HepG2 (cell line): Measurements from ENCODE around the gene SPRYD4. TPM values are rescaled to one million over a fixed set of nuclear protein-coding genes. Genes with fewer than 3 reads are reported as not detected.

ENCODE experiments used
- CEBPB ChIP-seq: IDR thresholded peaks from 2 replicates; pipeline ENCODE4 v1.6.1; 2011; ENCODE audit warnings: low read depth, low read length, improper control_type of control experiment, borderline replicate concordance
- NR2C2 ChIP-seq: sonication (generic); formaldehyde crosslinking; IDR thresholded peaks from 2 replicates; pipeline ENCODE4 v1.4.0; 2020; ENCODE audit warnings: missing genetic modification reagents, mild to moderate bottlenecking, moderate library complexity, borderline replicate concordance
- RAD51 ChIP-seq: fragments of 450-650 bp; IDR thresholded peaks from 2 replicates; pipeline ENCODE4 v1.6.1; 2016; ENCODE audit warnings: borderline replicate concordance
- ZNF430 ChIP-seq: sonication (generic); formaldehyde crosslinking; IDR thresholded peaks from 2 replicates; pipeline ENCODE4 v1.9.0; 2021; ENCODE audit warnings: mild to moderate bottlenecking, missing genetic modification reagents
- ZNF570 ChIP-seq: sonication (generic); formaldehyde crosslinking; IDR thresholded peaks from 2 replicates; pipeline ENCODE4 v1.4.0; 2020; ENCODE audit warnings: mild to moderate bottlenecking, missing genetic modification reagents, borderline replicate concordance
- ZNF747 ChIP-seq: sonication (generic); formaldehyde crosslinking; IDR thresholded peaks from 2 replicates; pipeline ENCODE4 v1.8.1; 2023; ENCODE audit warnings: missing genetic modification reagents, mild to moderate bottlenecking, borderline replicate concordance
- polyA plus RNA-seq, 8 experiments: library from polyadenylated mRNA; depleted of rRNA in 3 of 8; stranded (reverse) in 7 of 8; unstranded in 1 of 8; fragments of >200 nt; fragmentation: Illumina TruSeq in 4 of 8; extraction: Trizol in 4 of 8; gene quantifications; 2 replicates each; pipeline versions ENCODE4 v1.2.1 to v1.2.3, GENCODE V29; 2011 to 2016; ENCODE audit warnings: low read depth in 4 of 8, missing spikeins in 1 of 8, mixed read lengths in 1 of 8; ENCODE audit not compliant: insufficient read depth in 1 of 8
- total RNA-seq, 5 experiments: library from RNA; depleted of rRNA; stranded (reverse); fragments of >200 nt; fragmentation: Illumina TruSeq; extraction: Trizol; gene quantifications; 2 replicates each; pipeline ENCODE4 v1.2.3, GENCODE V29; 2016; ENCODE audit warnings: low read depth in 1 of 5
- TF ChIP-seq, protein P1 (sequence below): sonication (generic); formaldehyde crosslinking; IDR thresholded peaks from 2 replicates; pipeline ENCODE4 v1.4.0; 2020; ENCODE audit warnings: mild to moderate bottlenecking, missing genetic modification reagents
- TF ChIP-seq, protein P2 (sequence below): sonication (generic); formaldehyde crosslinking; IDR thresholded peaks from 2 replicates; pipeline ENCODE4 v1.4.0; 2020; ENCODE audit warnings: missing genetic modification reagents
- TF ChIP-seq, protein P3 (sequence below), 2 experiments: sonication (generic) in 1 of 2; formaldehyde crosslinking in 1 of 2; IDR thresholded peaks; 2 replicates each; pipeline versions ENCODE4 v1.5.1 to v1.6.1; 2011 to 2020; ENCODE audit warnings: borderline replicate concordance in 1 of 2, low read depth in 1 of 2, low read length in 1 of 2, mild to moderate bottlenecking in 1 of 2, missing genetic modification reagents in 1 of 2, moderate library complexity in 1 of 2
- TF ChIP-seq, protein P4 (sequence below): sonication (generic); formaldehyde crosslinking; IDR thresholded peaks from 2 replicates; pipeline ENCODE4 v1.4.0; 2020; ENCODE audit warnings: mild to moderate bottlenecking, missing genetic modification reagents
- TF ChIP-seq, protein P5 (sequence below): sonication (generic); formaldehyde crosslinking; IDR thresholded peaks from 2 replicates; pipeline ENCODE4 v1.5.0; 2020; ENCODE audit warnings: missing genetic modification reagents, mild to moderate bottlenecking, borderline replicate concordance
- TF ChIP-seq, protein P6 (sequence below): sonication (generic); formaldehyde crosslinking; IDR thresholded peaks from 2 replicates; pipeline ENCODE4 v1.9.0; 2021; ENCODE audit warnings: mild to moderate bottlenecking, missing genetic modification reagents
- TF ChIP-seq, protein P7 (sequence below): sonication (generic); formaldehyde crosslinking; IDR thresholded peaks from 2 replicates; pipeline ENCODE4 v1.4.0; 2020; ENCODE audit warnings: missing genetic modification reagents

SPRYD4 gene
- total and polyA plus RNA-seq, 2 of the 13 experiments (the other 11 are each of a cell fraction or from before 2014, with no cell fraction given), result 3.9 to 4.5 TPM

DNA sequence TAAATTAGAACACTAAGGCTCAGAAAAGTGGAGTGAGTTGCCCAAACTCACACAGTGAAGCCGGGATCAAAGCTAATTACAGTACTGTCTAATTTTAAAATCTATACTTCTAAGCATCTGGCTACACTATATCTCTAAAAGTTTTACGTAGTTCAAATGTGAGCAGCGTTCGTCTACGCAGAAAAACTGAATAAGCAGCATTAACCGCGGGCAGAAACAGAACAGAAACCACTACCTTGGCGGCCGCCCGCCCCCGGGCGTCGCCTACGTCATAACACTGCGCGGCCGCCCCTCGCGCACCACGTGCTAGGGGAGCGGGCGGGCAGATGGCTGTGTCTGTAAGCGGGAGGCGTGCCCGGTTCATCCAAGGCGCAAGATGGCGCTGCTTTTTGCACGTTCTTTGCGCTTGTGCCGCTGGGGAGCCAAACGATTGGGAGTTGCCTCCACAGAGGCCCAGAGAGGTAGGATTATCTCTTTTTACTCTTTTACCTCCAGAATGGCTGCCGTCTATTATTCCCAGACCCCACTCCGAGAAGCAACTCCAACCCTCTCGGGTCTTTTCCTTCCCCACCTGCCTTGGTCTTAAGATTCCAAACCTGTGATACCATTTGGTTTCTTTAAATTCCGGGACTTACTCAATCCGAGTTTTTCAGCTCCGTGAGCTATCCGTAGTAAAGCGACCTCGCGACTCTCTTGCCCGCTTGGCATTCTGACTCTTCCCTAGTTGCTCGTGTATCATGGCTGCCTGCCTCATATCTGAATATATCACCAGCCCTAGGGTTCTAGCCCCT is at the start of gene SPRYD4 (continued):
- TF ChIP-seq ZNF570 (CRISPR knock-in tag), result no peak
- TF ChIP-seq, protein P1, sequence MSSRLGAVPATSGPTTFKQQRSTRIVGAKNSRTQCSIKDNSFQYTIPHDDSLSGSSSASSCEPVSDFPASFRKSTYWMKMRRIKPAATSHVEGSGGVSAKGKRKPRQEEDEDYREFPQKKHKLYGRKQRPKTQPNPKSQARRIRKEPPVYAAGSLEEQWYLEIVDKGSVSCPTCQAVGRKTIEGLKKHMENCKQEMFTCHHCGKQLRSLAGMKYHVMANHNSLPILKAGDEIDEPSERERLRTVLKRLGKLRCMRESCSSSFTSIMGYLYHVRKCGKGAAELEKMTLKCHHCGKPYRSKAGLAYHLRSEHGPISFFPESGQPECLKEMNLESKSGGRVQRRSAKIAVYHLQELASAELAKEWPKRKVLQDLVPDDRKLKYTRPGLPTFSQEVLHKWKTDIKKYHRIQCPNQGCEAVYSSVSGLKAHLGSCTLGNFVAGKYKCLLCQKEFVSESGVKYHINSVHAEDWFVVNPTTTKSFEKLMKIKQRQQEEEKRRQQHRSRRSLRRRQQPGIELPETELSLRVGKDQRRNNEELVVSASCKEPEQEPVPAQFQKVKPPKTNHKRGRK, result no peak
- TF ChIP-seq, protein P2, sequence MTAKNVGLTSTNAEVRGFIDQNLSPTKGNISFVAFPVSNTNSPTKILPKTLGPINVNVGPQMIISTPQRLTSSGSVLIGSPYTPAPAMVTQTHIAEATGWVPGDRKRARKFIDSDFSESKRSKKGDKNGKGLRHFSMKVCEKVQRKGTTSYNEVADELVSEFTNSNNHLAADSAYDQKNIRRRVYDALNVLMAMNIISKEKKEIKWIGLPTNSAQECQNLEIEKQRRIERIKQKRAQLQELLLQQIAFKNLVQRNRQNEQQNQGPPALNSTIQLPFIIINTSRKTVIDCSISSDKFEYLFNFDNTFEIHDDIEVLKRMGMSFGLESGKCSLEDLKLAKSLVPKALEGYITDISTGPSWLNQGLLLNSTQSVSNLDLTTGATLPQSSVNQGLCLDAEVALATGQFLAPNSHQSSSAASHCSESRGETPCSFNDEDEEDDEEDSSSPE, result peak; percentile 97
- peak; percentile 54; the same call in 1 of the 2 replicates for TF ChIP-seq RAD51
- TF ChIP-seq NR2C2, result peak; percentile 78
- TF ChIP-seq, protein P3, sequence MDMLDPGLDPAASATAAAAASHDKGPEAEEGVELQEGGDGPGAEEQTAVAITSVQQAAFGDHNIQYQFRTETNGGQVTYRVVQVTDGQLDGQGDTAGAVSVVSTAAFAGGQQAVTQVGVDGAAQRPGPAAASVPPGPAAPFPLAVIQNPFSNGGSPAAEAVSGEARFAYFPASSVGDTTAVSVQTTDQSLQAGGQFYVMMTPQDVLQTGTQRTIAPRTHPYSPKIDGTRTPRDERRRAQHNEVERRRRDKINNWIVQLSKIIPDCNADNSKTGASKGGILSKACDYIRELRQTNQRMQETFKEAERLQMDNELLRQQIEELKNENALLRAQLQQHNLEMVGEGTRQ (IDR thresholded peaks at IDR 0.05; ENCODE audit: low read depth, low read length), result peak; percentile 83
- TF ChIP-seq, protein P3 (CRISPR knock-in tag; IDR thresholded peaks at IDR 0.05; ENCODE audit: borderline replicate concordance), result peak; percentile 92; the same call in 1 of the 2 replicates
- TF ChIP-seq, protein P4, sequence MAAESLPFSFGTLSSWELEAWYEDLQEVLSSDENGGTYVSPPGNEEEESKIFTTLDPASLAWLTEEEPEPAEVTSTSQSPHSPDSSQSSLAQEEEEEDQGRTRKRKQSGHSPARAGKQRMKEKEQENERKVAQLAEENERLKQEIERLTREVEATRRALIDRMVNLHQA (CRISPR knock-in tag), result 0 out of 2 replicates have a peak, but pooled peaks have one; percentile 20
- TF ChIP-seq ZNF747 (CRISPR knock-in tag), result peak; percentile 82
- TF ChIP-seq, protein P5, sequence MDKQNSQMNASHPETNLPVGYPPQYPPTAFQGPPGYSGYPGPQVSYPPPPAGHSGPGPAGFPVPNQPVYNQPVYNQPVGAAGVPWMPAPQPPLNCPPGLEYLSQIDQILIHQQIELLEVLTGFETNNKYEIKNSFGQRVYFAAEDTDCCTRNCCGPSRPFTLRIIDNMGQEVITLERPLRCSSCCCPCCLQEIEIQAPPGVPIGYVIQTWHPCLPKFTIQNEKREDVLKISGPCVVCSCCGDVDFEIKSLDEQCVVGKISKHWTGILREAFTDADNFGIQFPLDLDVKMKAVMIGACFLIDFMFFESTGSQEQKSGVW (CRISPR knock-in tag), result no peak
- TF ChIP-seq CEBPB, result no peak
- TF ChIP-seq, protein P6, sequence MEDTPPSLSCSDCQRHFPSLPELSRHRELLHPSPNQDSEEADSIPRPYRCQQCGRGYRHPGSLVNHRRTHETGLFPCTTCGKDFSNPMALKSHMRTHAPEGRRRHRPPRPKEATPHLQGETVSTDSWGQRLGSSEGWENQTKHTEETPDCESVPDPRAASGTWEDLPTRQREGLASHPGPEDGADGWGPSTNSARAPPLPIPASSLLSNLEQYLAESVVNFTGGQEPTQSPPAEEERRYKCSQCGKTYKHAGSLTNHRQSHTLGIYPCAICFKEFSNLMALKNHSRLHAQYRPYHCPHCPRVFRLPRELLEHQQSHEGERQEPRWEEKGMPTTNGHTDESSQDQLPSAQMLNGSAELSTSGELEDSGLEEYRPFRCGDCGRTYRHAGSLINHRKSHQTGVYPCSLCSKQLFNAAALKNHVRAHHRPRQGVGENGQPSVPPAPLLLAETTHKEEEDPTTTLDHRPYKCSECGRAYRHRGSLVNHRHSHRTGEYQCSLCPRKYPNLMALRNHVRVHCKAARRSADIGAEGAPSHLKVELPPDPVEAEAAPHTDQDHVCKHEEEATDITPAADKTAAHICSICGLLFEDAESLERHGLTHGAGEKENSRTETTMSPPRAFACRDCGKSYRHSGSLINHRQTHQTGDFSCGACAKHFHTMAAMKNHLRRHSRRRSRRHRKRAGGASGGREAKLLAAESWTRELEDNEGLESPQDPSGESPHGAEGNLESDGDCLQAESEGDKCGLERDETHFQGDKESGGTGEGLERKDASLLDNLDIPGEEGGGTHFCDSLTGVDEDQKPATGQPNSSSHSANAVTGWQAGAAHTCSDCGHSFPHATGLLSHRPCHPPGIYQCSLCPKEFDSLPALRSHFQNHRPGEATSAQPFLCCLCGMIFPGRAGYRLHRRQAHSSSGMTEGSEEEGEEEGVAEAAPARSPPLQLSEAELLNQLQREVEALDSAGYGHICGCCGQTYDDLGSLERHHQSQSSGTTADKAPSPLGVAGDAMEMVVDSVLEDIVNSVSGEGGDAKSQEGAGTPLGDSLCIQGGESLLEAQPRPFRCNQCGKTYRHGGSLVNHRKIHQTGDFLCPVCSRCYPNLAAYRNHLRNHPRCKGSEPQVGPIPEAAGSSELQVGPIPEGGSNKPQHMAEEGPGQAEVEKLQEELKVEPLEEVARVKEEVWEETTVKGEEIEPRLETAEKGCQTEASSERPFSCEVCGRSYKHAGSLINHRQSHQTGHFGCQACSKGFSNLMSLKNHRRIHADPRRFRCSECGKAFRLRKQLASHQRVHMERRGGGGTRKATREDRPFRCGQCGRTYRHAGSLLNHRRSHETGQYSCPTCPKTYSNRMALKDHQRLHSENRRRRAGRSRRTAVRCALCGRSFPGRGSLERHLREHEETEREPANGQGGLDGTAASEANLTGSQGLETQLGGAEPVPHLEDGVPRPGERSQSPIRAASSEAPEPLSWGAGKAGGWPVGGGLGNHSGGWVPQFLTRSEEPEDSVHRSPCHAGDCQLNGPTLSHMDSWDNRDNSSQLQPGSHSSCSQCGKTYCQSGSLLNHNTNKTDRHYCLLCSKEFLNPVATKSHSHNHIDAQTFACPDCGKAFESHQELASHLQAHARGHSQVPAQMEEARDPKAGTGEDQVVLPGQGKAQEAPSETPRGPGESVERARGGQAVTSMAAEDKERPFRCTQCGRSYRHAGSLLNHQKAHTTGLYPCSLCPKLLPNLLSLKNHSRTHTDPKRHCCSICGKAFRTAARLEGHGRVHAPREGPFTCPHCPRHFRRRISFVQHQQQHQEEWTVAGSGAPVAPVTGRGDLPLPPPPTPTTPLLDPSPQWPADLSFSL (CRISPR knock-in tag), result no peak
- TF ChIP-seq, protein P7, sequence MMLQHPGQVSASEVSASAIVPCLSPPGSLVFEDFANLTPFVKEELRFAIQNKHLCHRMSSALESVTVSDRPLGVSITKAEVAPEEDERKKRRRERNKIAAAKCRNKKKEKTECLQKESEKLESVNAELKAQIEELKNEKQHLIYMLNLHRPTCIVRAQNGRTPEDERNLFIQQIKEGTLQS, result no peak
- peak; percentile 95 for TF ChIP-seq ZNF430 (CRISPR knock-in tag)
